ENCODE results near the gene TECPR1.

TECPR1 gene

GRCh38 chr7:98242342-98242741 lies 9.7 kb downstream of the TECPR1 start:
- Mint-ChIP-seq H3K27me3 (no peaks in the 10 kb centered on the region), H3K36me3 (ENCODE audit: low read depth) (peaks cover 19% of the 10 kb centered on the region), H3K9me3 (no peaks in the 10 kb centered on the region)

DNA sequence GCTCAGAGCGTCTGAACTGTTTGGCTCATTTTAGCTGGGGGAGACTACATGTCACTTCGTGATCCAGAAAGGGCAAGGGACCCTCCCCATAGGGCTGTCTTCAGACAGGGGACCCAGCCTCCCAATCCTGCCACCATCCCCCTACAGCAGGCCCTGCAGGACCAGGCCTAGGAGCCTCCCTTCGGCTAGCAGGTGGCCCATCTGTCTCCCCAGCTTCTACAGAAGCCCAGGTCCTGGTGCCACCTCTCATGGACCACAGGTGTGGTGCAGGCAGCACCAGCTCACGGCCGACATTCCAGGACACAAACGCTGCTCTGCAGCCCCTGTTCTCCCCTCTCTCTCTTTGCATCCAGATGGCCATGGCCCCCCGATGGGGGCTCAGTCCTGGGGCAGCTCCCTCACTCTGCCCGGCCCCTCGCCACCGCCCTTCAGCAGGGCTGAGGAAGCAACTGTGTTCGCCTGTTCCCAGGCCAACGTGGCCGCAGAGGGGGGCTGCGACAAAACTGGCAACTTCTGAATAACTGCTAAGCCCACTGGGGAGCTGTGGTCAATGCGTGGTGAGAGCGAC lies 10.3 kb downstream of the TECPR1 start:
- Mint-ChIP-seq H3K27me3 (no peaks in the 10 kb centered on the region), H3K4me3 (no peak overlapping the region), H3K27ac (no peak overlapping the region), H3K36me3 (ENCODE audit: low read depth) (peaks cover 19% of the 10 kb centered on the region), H3K9me3 (no peaks in the 10 kb centered on the region), H3K4me1 (ENCODE audit: low read depth) (no peaks in the 10 kb centered on the region)

More at GRCh38 chr7:98242342-98242741, 9.7 kb downstream of the TECPR1 start:
- Mint-ChIP-seq H3K27ac (no peak overlapping the region), H3K4me1 (ENCODE audit: low read depth) (no peaks in the 10 kb centered on the region), H3K4me3 (no peak overlapping the region)

DNA sequence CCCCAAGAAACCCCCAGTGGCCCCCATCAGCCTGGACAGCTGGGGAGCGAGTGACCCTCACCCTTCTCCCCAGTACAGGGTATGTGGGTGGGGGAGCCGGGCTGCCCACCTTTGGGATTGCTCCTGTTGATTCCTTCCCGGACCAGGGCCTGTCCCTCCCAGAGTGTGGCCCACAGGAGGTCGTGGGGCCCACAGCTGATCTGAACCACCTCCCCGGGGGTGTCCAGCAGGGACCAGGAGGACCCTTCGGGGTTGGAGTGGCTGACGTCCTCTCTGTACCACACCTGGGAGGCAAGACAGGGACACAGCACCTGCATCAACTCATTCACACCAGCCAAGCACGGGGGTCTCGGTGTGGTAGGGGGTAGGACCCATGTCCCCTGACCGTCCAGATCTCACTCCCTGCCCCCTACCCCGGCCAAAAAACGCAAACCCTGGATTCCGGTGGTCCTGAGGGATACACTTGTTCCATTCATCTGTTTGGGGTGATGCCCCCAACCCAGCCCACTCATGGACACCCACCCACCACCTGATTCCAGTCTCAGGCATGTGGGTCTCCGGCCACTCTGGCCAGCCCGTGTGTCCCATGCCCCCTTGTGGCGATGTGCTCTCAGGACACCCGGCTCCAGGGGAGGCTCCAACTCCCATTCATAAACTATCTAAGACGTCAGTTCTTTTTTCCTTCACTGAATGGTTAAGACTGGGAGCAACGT lies 10.9 kb downstream of the TECPR1 start:
- peaks cover 19% of the 10 kb centered on the region for H3K36me3 Mint-ChIP-seq (ENCODE audit: low read depth)
- no peaks in the 10 kb centered on the region for H3K9me3 Mint-ChIP-seq

GRCh38 chr7:98238976-98239375 lies 13.1 kb downstream of the TECPR1 start:
- H3K36me3 Mint-ChIP-seq (ENCODE audit: low read depth) = peaks cover 18% of the 10 kb centered on the region
- no peak overlapping the region for H3K4me3 Mint-ChIP-seq
- H3K4me1 Mint-ChIP-seq (ENCODE audit: low read depth) = no peaks in the 10 kb centered on the region
- no peaks in the 10 kb centered on the region for H3K9me3 Mint-ChIP-seq
- no peak overlapping the region for H3K27ac Mint-ChIP-seq
- H3K27me3 Mint-ChIP-seq = no peaks in the 10 kb centered on the region

More for the DNA sequence above, 10.9 kb downstream of the TECPR1 start:
- H3K27ac Mint-ChIP-seq = no peak overlapping the region
- H3K4me1 Mint-ChIP-seq (ENCODE audit: low read depth) = no peaks in the 10 kb centered on the region
- no peak overlapping the region for H3K4me3 Mint-ChIP-seq
- H3K27me3 Mint-ChIP-seq = no peaks in the 10 kb centered on the region

DNA sequence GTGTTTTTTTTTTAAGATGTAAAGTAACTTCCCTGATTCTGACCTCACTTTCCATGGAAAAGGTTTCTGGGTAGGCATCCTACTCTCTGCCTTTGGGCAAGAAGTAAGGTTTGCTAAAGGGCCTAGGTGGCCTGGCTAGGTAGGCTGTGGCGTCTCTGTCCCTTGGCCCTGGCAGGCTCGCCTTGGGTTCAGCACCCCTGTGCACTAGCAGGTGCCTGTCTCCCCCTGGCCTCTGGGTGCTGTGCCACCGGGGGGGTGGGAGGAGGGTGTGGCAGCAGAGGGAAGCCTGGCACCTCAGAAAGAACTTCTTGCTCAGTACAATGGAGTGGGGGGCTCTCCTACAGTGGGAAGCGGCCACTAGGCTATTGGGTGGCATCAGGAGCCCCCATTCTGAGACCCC lies 14.0 kb downstream of the TECPR1 start:
- no peaks in the 10 kb centered on the region for H3K9me3 Mint-ChIP-seq
- H3K27ac Mint-ChIP-seq = no peak overlapping the region
- H3K4me3 Mint-ChIP-seq = no peak overlapping the region
- H3K4me1 Mint-ChIP-seq (ENCODE audit: low read depth) = no peaks in the 10 kb centered on the region
- peaks cover 18% of the 10 kb centered on the region for H3K36me3 Mint-ChIP-seq (ENCODE audit: low read depth)
- H3K27me3 Mint-ChIP-seq = no peaks in the 10 kb centered on the region

DNA sequence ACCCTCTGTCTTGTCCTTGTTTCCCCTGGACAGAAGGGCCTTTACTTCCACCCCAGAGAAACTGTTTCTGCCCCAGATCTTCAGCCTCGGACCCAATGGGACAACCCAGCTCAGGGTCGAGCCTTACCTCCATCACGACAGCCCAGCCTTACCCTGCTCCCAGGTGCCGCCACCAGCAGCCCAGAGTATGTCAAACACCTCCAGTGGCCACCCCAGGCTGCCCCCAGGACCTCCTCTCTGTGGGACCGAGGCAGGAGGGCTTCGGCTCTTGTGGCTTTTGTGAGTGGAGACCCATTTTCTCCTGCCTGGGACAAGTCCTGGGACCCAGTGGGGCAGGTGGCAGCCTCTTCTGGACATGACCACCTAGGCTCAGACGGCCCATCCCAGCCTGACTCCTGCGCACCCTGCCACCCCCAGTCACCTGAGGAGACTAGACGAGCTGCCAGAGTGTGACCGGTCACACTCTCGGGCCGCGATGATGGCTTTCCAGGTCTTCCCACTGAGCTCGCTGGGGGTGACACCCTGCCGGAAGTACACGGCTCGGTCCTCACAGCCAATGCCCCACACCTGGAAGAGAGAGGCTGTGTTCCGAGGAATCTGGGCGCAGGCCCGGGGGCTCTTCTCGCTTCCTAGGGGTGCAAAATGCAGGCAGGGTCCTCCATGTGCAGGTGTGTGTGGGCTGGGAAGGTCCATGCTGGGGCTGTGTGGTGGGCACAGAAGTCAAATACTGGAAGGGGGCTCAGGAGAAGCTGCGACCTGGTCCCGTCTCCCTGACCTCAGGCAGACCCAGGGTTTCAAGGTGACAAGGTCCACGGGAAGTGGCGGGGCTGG lies 15.5 kb downstream of the TECPR1 start:
- Mint-ChIP-seq H3K9me3 (no peaks in the 10 kb centered on the region), H3K4me3 (no peak overlapping the region), H3K4me1 (ENCODE audit: low read depth) (no peaks in the 10 kb centered on the region), H3K27ac (no peak overlapping the region), H3K27me3 (no peaks in the 10 kb centered on the region), H3K36me3 (ENCODE audit: low read depth) (peaks cover 18% of the 10 kb centered on the region)

- Mint-ChIP-seq H3K27me3 (no peaks in the 10 kb centered on the region), H3K36me3 (ENCODE audit: low read depth) (peaks cover 13% of the 10 kb centered on the region), H3K4me3 (no peak overlapping the region), H3K27ac (no peak overlapping the region), H3K9me3 (no peaks in the 10 kb centered on the region), H3K4me1 (ENCODE audit: low read depth) (no peaks in the 10 kb centered on the region)
Observed at GRCh38 chr7:98235901-98236300, 16.1 kb downstream of the TECPR1 start.

DNA sequence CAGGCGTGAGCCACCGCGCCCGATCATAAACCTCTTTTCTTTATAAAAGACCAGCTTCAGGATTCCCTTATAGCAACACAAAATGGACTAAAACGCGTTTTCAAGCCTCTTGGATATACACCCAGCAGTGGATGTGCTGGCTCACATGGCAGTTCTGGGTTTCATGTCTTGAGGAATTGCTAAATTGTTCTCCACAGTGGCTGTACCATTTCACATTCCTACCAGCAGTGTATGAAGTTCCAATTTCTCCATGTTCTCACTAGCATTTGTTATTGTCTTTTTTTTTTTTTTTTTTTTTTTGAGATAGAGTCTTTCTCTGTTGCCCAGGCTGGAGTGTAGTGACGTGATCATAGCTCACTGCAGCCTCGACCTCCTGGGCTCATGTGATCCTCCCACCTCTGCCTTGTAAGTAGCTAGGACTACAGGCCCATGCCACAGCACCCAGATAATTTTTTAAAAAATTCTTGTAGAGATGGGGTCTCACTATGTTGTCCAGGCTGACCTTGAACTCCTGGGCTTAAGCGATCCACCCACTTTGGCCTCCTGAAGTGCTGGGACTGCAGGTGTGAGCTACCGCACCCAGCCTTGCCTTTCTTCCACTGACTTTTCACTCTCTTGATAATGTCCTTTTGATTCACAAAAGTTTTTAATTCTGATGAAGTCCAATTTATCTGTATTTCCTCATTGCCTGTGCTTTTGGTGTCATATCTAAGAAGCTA lies 17.4 kb downstream of the TECPR1 start:
- Mint-ChIP-seq H3K27me3 (no peaks in the 10 kb centered on the region), H3K36me3 (ENCODE audit: low read depth) (peaks cover 12% of the 10 kb centered on the region), H3K9me3 (no peaks in the 10 kb centered on the region), H3K4me1 (ENCODE audit: low read depth) (no peaks in the 10 kb centered on the region), H3K4me3 (no peak overlapping the region), H3K27ac (no peak overlapping the region)

DNA sequence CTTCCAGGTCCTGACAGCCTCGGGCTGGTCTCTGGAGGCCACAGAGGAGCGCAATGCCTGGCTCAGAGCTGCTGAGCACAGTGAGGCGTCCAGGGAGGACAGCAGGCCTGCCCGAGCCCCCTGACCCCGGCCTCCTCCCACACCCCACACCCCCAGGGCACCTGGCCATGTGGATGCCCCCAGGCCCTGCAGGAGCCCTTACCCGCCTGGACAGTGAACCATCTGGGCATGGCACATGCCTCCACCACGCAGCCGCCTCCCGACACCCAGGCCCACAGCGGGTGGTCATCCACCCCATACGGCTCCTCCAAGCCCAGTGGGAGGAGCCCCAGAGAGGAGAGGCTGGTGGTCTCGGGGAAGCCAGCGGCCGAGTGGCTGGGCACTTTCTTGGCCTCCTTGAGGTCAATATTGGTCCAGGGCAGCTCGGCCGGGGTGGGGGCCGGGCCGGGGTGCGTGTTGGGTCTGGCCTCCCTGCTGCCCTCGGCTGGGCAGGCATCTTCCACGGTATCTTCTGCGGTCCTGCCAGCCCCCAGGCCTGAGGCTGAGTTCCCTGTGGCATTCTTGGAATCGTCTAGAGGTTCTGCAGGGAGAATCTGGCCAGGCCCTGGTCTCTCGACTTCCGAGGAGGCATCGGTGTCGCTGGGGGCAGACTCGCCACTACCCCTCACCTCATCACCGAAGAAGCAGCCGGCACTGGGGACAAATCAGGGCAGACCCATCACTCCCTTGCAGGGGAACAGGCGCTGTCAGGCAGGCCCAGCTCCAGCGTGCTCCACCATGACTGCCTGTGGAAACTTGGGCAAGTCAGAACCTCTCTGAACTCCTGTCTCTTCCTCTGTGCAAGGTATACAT lies 18.6 kb downstream of the TECPR1 start:
- Mint-ChIP-seq H3K4me1 (ENCODE audit: low read depth) (no peaks in the 10 kb centered on the region), H3K9me3 (no peaks in the 10 kb centered on the region), H3K36me3 (ENCODE audit: low read depth) (peaks cover 7% of the 10 kb centered on the region)

DNA sequence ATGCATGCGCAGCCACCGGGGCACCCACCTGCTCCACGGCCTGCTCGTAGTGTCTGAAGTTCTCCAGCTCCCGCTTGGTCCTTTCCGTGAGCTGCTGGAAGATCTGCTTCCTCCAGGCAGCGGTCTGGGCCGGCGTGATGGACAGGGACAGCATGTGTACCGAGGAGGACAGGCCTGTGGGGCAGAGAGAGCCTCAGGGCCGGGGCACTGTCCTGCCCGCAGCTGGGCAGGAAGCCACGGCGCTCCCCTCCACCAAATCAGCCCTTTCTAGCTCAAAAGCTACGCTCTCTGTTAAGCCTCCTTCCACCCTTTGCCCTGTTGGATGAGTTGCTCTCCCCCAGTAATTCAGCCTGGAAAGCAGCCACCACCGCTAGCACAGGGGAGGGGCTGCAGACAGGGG lies 19.2 kb downstream of the TECPR1 start:
- Mint-ChIP-seq H3K27ac (no peak overlapping the region), H3K36me3 (ENCODE audit: low read depth) (peaks cover 7% of the 10 kb centered on the region)

More for the DNA sequence above, 18.6 kb downstream of the TECPR1 start:
- Mint-ChIP-seq H3K27ac (no peak overlapping the region), H3K27me3 (no peaks in the 10 kb centered on the region), H3K4me3 (no peak overlapping the region)

DNA sequence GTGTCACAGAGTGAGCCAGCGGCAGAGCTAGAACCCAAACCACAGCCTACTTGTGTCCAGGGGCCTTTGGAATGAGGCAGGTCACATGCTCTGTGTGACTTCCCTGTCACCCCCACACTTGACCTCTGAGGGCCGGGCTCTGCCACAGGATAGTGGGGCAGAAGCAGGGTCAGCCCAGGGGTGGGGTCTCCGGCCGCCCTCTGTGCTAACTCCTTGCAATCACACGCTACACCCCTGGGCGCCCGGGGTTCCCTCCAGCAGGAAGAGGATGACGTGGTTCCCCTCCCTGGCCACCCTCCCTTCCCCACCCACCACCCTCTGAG lies 19.8 kb downstream of the TECPR1 start:
- Mint-ChIP-seq H3K36me3 (ENCODE audit: low read depth) (peaks cover 10% of the 10 kb centered on the region), H3K27ac (no peak overlapping the region), H3K27me3 (no peaks in the 10 kb centered on the region), H3K4me1 (ENCODE audit: low read depth) (no peaks in the 10 kb centered on the region), H3K4me3 (no peak overlapping the region), H3K9me3 (no peaks in the 10 kb centered on the region)

More for the DNA sequence above, 19.2 kb downstream of the TECPR1 start:
- Mint-ChIP-seq H3K4me3 (no peak overlapping the region), H3K27me3 (no peaks in the 10 kb centered on the region), H3K9me3 (no peaks in the 10 kb centered on the region), H3K4me1 (ENCODE audit: low read depth) (no peaks in the 10 kb centered on the region)

DNA sequence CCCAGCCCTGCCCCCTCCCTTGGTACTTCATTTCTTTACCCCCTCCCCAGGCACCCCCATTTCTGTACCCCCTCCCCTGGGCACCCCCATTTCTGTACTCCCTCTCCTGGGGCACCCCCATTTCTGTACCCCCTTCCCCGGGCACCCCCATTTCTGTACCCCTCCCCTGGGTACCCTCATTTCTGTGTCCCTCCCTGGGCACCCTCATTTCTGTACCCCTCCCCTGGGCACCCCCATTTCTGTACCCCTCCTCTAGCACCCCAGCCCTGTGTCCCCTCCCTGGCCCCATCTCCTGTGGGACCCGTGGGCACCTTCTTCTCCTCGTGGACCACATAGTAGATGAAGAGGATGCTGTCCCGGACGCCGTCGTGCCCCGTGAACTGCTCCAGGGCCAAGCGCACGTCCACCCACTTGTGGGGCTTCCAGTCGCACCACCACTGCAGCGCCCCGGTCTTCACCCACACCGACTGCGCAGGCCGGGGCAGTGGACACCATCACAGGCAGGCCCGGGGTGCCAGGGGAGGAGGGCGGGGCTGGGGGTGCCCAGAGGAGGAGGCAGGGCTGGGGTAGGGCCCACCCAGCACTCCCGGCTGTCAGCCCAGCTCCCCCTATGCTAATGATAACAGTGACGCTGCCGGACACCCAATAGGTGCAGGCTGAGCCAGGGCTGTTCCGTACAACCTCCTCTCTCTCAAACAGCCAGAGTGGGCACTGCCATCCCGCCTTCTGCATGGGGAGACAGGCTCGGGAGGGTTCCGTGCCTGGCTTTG lies 20.4 kb downstream of the TECPR1 start:
- Mint-ChIP-seq H3K36me3 (ENCODE audit: low read depth) (peaks cover 11% of the 10 kb centered on the region), H3K27me3 (no peaks in the 10 kb centered on the region), H3K4me1 (ENCODE audit: low read depth) (no peaks in the 10 kb centered on the region)

GRCh38 chr7:98230746-98231471 lies 21.1 kb downstream of the TECPR1 start:
- H3K4me3 Mint-ChIP-seq = no peak overlapping the region
- peaks cover 18% of the 10 kb centered on the region for H3K36me3 Mint-ChIP-seq (ENCODE audit: low read depth)
- no peak overlapping the region for H3K27ac Mint-ChIP-seq
- H3K9me3 Mint-ChIP-seq = no peaks in the 10 kb centered on the region
- H3K27me3 Mint-ChIP-seq = no peaks in the 10 kb centered on the region
- H3K4me1 Mint-ChIP-seq (ENCODE audit: low read depth) = no peaks in the 10 kb centered on the region

More for the DNA sequence above, 20.4 kb downstream of the TECPR1 start:
- H3K9me3 Mint-ChIP-seq = no peaks in the 10 kb centered on the region
- H3K4me3 Mint-ChIP-seq = no peak overlapping the region
- H3K27ac Mint-ChIP-seq = no peak overlapping the region
